H9 (cell line): ENCODE data around the gene IMMP2L. TPM values are rescaled to one million over a fixed set of nuclear protein-coding genes. Genes with fewer than 3 reads are reported as not detected.

Experiments
- DNase-seq: peaks from one replicate; pipeline ENCODE4 v3.0.0-alpha.2; 2017
- H2AFZ ChIP-seq: one replicate; pipeline ENCODE4 v1.6.1; 2013; ENCODE audit warnings: mild to moderate bottlenecking, low read length, control low read depth, moderate library complexity
- H2AK5ac ChIP-seq: 2 replicates; pipeline ENCODE4 v1.6.1; 2013; ENCODE audit warnings: low read length, control low read depth, mixed read lengths; ENCODE audit not compliant: insufficient read length
- H2BK120ac ChIP-seq: one replicate; pipeline ENCODE4 v1.6.1; 2013; ENCODE audit warnings: low read depth, mild to moderate bottlenecking, low read length, control low read depth, inconsistent platforms; ENCODE audit not compliant: poor library complexity, severe bottlenecking
- H2BK12ac ChIP-seq: 2 replicates; pipeline ENCODE4 v1.6.1; 2013; ENCODE audit warnings: low read length, control low read depth, mixed read lengths, low read depth; ENCODE audit not compliant: insufficient read length
- H2BK15ac ChIP-seq: 2 replicates; pipeline ENCODE4 v1.6.1; 2013; ENCODE audit warnings: low read depth, low read length, control low read depth
- H2BK20ac ChIP-seq: one replicate; pipeline ENCODE4 v1.6.1; 2013; ENCODE audit warnings: low read depth, mild to moderate bottlenecking, low read length, control low read depth, inconsistent platforms; ENCODE audit not compliant: poor library complexity, severe bottlenecking
- H2BK5ac ChIP-seq: 2 replicates; pipeline ENCODE4 v1.6.1; 2013; ENCODE audit warnings: low read length, control low read depth, mixed read lengths; ENCODE audit not compliant: insufficient read length
- H3K14ac ChIP-seq: 2 replicates; pipeline ENCODE4 v1.6.1; 2013; ENCODE audit warnings: low read length, control low read depth; ENCODE audit not compliant: insufficient read depth
- H3K18ac ChIP-seq: 2 replicates; pipeline ENCODE4 v1.6.1; 2013; ENCODE audit warnings: low read depth, mild to moderate bottlenecking, mixed read lengths, low read length, control low read depth; ENCODE audit not compliant: insufficient read length
- H3K23ac ChIP-seq: 2 replicates; pipeline ENCODE4 v1.6.1; 2013; ENCODE audit warnings: low read length, control low read depth, mixed read lengths, low read depth; ENCODE audit not compliant: insufficient read length
- H3K23me2 ChIP-seq: 2 replicates; pipeline ENCODE4 v1.6.1; 2013; ENCODE audit warnings: low read depth, mild to moderate bottlenecking, mixed read lengths, low read length, control low read depth; ENCODE audit not compliant: insufficient read length, poor library complexity, severe bottlenecking
- H3K27ac ChIP-seq: 2 replicates; pipeline ENCODE4 v1.5.1; 2013; ENCODE audit warnings: low read length, control low read depth, mixed read lengths, low read depth; ENCODE audit not compliant: insufficient read length
- H3K27me3 ChIP-seq: 2 replicates; pipeline ENCODE4 v1.6.1; 2013; ENCODE audit warnings: low read length, control low read depth, inconsistent platforms; ENCODE audit not compliant: insufficient read depth
- H3K4ac ChIP-seq: 2 replicates; pipeline ENCODE4 v1.6.1; 2013; ENCODE audit warnings: low read depth, mild to moderate bottlenecking, control low read depth, inconsistent platforms, low read length, moderate library complexity
- H3K4me1 ChIP-seq: 2 replicates; pipeline ENCODE4 v1.6.1; 2013; ENCODE audit warnings: low read length, control low read depth, inconsistent platforms; ENCODE audit not compliant: insufficient read depth
- H3K4me2 ChIP-seq: 2 replicates; pipeline ENCODE4 v1.6.1; 2013; ENCODE audit warnings: low read length, control low read depth, mixed read lengths; ENCODE audit not compliant: insufficient read length, insufficient read depth
- H3K56ac ChIP-seq: 2 replicates; pipeline ENCODE4 v1.6.1; 2013; ENCODE audit warnings: low read depth, mild to moderate bottlenecking, mixed read lengths, low read length, control low read depth; ENCODE audit not compliant: insufficient read length
- H3K79me1 ChIP-seq: 2 replicates; pipeline ENCODE4 v1.6.1; 2013; ENCODE audit warnings: low read depth, mild to moderate bottlenecking, moderate library complexity, low read length, control low read depth, inconsistent platforms; ENCODE audit not compliant: insufficient read depth, poor library complexity, severe bottlenecking
- H3K79me2 ChIP-seq: 2 replicates; pipeline ENCODE4 v1.6.1; 2013; ENCODE audit warnings: low read length, control low read depth, inconsistent platforms; ENCODE audit not compliant: insufficient read depth
- H3K9ac ChIP-seq: 2 replicates; pipeline ENCODE4 v1.6.1; 2013; ENCODE audit warnings: low read length, control low read depth, mixed read lengths; ENCODE audit not compliant: insufficient read length; ENCODE audit errors: extremely low read depth
- H3K9me3 ChIP-seq: one replicate; pipeline ENCODE4 v1.6.1; 2013; ENCODE audit warnings: low read depth, low read length, inconsistent platforms; ENCODE audit not compliant: control insufficient read depth
- H3T11ph ChIP-seq: one replicate; pipeline ENCODE4 v1.6.1; 2013; ENCODE audit warnings: mild to moderate bottlenecking, low read length, control low read depth, inconsistent platforms
- H4K20me1 ChIP-seq: one replicate; pipeline ENCODE4 v1.6.1; 2013; ENCODE audit not compliant: control insufficient read depth, insufficient read length, insufficient read depth
- H4K5ac ChIP-seq: 2 replicates; pipeline ENCODE4 v1.6.1; 2013; ENCODE audit warnings: low read depth, mild to moderate bottlenecking, mixed read lengths, low read length, control low read depth; ENCODE audit not compliant: insufficient read length
- H4K8ac ChIP-seq: replicated peaks from 2 replicates; pipeline ENCODE4 v1.6.1; 2013; ENCODE audit warnings: low read length, control low read depth, mixed read lengths, low read depth; ENCODE audit not compliant: insufficient read length
- H4K91ac ChIP-seq: 2 replicates; pipeline ENCODE4 v1.6.1; 2013; ENCODE audit warnings: low read depth, mild to moderate bottlenecking, moderate library complexity, mixed read lengths, low read length, control low read depth; ENCODE audit not compliant: insufficient read length
- H3K27ac Mint-ChIP-seq, 3 experiments: 2 replicates in 2 of 3; 3 replicates in 1 of 3; pipeline ENCODE4 v1.8.0; 2020 to 2021; ENCODE audit warnings: mixed read lengths in 3 of 3, mild to moderate bottlenecking in 1 of 3, moderate library complexity in 1 of 3
- H3K27me3 Mint-ChIP-seq: 2 replicates; pipeline ENCODE4 v1.8.0; 2021; ENCODE audit warnings: low read depth, mild to moderate bottlenecking, moderate library complexity, mixed read lengths
- H3K36me3 Mint-ChIP-seq, 3 experiments: 2 replicates in 2 of 3; 3 replicates in 1 of 3; pipeline ENCODE4 v1.8.0; 2020 to 2021; ENCODE audit warnings: low read depth in 3 of 3, mixed read lengths in 3 of 3; ENCODE audit not compliant: insufficient read depth in 1 of 3
- H3K4me1 Mint-ChIP-seq, 2 experiments: 2 replicates each; pipeline ENCODE4 v1.8.0; 2020; ENCODE audit warnings: mixed read lengths in 2 of 2
- H3K4me3 Mint-ChIP-seq, 2 experiments: 2 replicates in 1 of 2; 3 replicates in 1 of 2; pipeline ENCODE4 v1.8.0; 2020 to 2021; ENCODE audit warnings: mild to moderate bottlenecking in 2 of 2, mixed read lengths in 2 of 2, moderate library complexity in 1 of 2
- H3K9me3 Mint-ChIP-seq, 2 experiments: 2 replicates in 1 of 2; 3 replicates in 1 of 2; pipeline ENCODE4 v1.8.0; 2020; ENCODE audit warnings: mild to moderate bottlenecking in 2 of 2, mixed read lengths in 2 of 2, moderate library complexity in 1 of 2
- CTCF ChIP-seq: fragments of 200-600 bp; sonication (generic); conservative IDR thresholded peaks from 3 replicates; pipeline ENCODE4 v1.8.0; 2021; ENCODE audit warnings: antibody characterized with exemption, mild to moderate bottlenecking
- WGBS: extraction: QIAGEN DNeasy Blood & Tissue Kit; methylation state at CpG from one replicate; pipeline ENCODE4 v1.1.7; 2013; ENCODE audit warnings: missing lambda C conversion rate, low lambda C conversion rate, mixed read lengths; ENCODE audit not compliant: insufficient read length; ENCODE audit errors: extremely low coverage; 5-methylcytosine and 5-hydroxymethylcytosine counted together
- total RNA-seq: library from RNA; stranded (reverse); gene quantifications from 2 replicates; pipeline ENCODE4 v1.2.1, GENCODE V29; 2021

Gene IMMP2L
- total RNA-seq, 1 experiment from 2014 or later = 14.7 TPM

GRCh38 chr7:111202321-111202720 is 360.0 kb downstream of the IMMP2L start:
- no peak overlapping the region for H3K23ac ChIP-seq
- no peak overlapping the region for H4K91ac ChIP-seq
- no peak overlapping the region for H2BK5ac ChIP-seq
- H4K20me1 ChIP-seq = no peaks in the 10 kb centered on the region
- H3K9ac ChIP-seq = no peak overlapping the region
- H3K27ac ChIP-seq = no peak overlapping the region
- no peaks in the 10 kb centered on the region for H3K9me3 ChIP-seq
- H4K8ac ChIP-seq = no peak overlapping the region
- H3K27me3 ChIP-seq = no peaks in the 10 kb centered on the region
- H3K79me1 ChIP-seq = no peaks in the 10 kb centered on the region
- Mint-ChIP-seq H3K4me1 (peaks cover 5% of the 10 kb centered on the region in 2 experiments; a peak in 3 of 4 replicates), H3K27ac (no peak overlapping the region), H3K9me3 (no peaks in the 10 kb centered on the region), H3K36me3 (peaks cover 0 to 2% (median 0%) of the 10 kb centered on the region in 3 experiments; a peak in 1 of 7 replicates), H3K4me3 (no peak overlapping the region), H3K27me3 (no peaks in the 10 kb centered on the region)
- no peak overlapping the region for H2AK5ac ChIP-seq
- no peak overlapping the region for H2AFZ ChIP-seq
- no peak overlapping the region for H2BK120ac ChIP-seq
- no peak overlapping the region for H3K4ac ChIP-seq
- no peak for DNase-seq
- no peak for TF ChIP-seq CTCF
- no peaks in the 10 kb centered on the region for H3K4me1 ChIP-seq
- no peak overlapping the region for H3K18ac ChIP-seq
- H3K4me2 ChIP-seq = no peak overlapping the region
- H3K23me2 ChIP-seq = no peaks in the 10 kb centered on the region
- no peak overlapping the region for H2BK20ac ChIP-seq
- H3T11ph ChIP-seq = no peak overlapping the region
- H3K79me2 ChIP-seq = no peaks in the 10 kb centered on the region
- no peak overlapping the region for H2BK12ac ChIP-seq
- H2BK15ac ChIP-seq = no peak overlapping the region
- no peak overlapping the region for H4K5ac ChIP-seq
- H3K14ac ChIP-seq = no peak overlapping the region
- WGBS = no CpG with 5 or more reads among the region's 4 CpGs
- no peak overlapping the region for H3K56ac ChIP-seq
